ENCODE results near the gene EPB41L4B. TPM values are rescaled to one million over a fixed set of nuclear protein-coding genes. Genes with fewer than 3 reads are reported as not detected.

EPB41L4B gene
- total RNA-seq, 2 donors from 2014 or later, result 0.27 to 1.1 TPM

- DNase-seq (ENCODE audit: low spot score), result no peak
- TF ChIP-seq, protein P1, sequence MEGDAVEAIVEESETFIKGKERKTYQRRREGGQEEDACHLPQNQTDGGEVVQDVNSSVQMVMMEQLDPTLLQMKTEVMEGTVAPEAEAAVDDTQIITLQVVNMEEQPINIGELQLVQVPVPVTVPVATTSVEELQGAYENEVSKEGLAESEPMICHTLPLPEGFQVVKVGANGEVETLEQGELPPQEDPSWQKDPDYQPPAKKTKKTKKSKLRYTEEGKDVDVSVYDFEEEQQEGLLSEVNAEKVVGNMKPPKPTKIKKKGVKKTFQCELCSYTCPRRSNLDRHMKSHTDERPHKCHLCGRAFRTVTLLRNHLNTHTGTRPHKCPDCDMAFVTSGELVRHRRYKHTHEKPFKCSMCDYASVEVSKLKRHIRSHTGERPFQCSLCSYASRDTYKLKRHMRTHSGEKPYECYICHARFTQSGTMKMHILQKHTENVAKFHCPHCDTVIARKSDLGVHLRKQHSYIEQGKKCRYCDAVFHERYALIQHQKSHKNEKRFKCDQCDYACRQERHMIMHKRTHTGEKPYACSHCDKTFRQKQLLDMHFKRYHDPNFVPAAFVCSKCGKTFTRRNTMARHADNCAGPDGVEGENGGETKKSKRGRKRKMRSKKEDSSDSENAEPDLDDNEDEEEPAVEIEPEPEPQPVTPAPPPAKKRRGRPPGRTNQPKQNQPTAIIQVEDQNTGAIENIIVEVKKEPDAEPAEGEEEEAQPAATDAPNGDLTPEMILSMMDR (IDR thresholded peaks at IDR 0.05), result no peak
- H3K4me3 ChIP-seq, result no peak overlapping the region
- H3K27ac ChIP-seq, result no peak overlapping the region
- peaks cover 0 to 21% of the 10 kb centered on the region in 2 donors for H3K4me1 ChIP-seq (ENCODE audit: control insufficient read depth in 1 of 2, low read depth in 2 of 2)
- ATAC-seq (ENCODE audit: insufficient number of reproducible peaks, low FRiP score, low read depth), result no peak
- no peaks in the 10 kb centered on the region for H3K9me3 ChIP-seq
- H3K36me3 ChIP-seq, result no peaks in the 10 kb centered on the region
- no peaks in the 10 kb centered on the region for H3K27me3 ChIP-seq (replicated peaks; ENCODE audit: insufficient read depth)
Measured at GRCh38 chr9:109317311-109317978, 3.4 kb downstream of the EPB41L4B start.

DNA sequence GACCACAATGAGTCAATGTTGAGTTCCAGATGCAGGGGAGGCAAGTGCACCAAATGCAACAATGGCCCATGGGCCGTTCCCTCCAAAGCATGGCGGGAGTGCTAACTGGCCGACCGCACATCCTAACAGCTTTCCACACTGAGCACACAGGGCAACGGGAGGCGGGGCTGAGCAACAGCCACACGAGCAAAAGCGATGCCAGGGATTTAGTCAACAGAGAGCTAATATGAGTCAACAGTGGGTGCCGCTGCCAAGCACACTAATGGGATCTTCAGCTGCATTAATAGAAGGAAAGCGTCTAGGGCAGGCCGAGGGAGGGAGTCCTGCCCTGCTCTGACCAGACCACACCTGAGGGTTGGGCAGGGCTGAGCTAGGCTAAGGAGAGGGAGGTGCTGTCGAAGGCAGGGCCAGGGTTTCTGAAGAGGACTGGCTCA is 4.6 kb downstream of the EPB41L4B start:
- H3K27ac ChIP-seq, result no peak overlapping the region
- peak; percentile 54 for DNase-seq (ENCODE audit: low spot score)

DNA sequence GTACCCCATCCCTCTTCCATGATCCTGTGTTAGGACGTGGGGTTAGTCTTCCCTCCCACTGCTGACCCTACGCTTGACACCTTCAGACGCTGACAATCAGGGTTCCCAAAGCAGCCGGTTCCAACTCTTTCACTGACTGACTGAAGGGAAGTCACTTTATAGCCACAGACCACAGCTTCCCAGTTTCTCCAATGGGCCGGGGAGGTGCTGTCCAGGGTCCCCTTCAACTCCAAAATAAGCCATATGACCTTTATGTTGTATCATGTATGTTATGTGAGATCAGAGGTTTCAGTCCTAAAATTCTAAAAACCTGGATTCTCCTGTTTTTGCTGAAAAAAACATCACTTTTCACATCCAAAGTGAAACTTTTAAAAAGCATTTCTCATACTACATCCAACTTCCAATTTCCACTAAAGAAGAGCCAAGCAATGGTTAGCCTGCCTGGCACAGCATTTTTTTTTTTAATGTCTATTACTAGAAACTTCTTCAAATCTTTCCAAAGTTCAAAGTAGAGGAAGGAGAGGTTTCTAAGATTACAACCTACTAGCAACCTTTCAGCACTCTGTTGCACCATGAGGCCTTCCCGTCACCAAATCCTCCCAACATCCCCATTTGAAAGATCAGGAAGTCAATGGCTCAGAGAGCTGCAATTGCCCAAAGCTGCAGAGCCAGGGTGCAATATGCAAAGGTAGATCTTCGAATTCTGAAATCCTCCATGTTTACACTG is 5.2 kb downstream of the EPB41L4B start:
- Histone ChIP-seq H3K4me1 (ENCODE audit: control insufficient read depth in 1 of 2, low read depth in 2 of 2) (peaks cover 0 to 36% of the 10 kb centered on the region in 2 donors), H3K27me3 (replicated peaks; ENCODE audit: insufficient read depth) (no peaks in the 10 kb centered on the region), H3K36me3 (no peaks in the 10 kb centered on the region), H3K4me3 (no peak overlapping the region), H3K9me3 (no peaks in the 10 kb centered on the region), H3K27ac (no peak overlapping the region)
- ATAC-seq (ENCODE audit: insufficient number of reproducible peaks, low FRiP score, low read depth) (no peak), DNase-seq (ENCODE audit: low spot score) (no peak)
- TF ChIP-seq, protein P1 (IDR thresholded peaks at IDR 0.05), result no peak

More for the DNA sequence above, 4.6 kb downstream of the EPB41L4B start:
- TF ChIP-seq, protein P1 (IDR thresholded peaks at IDR 0.05), result no peak
- H3K4me1 ChIP-seq (ENCODE audit: control insufficient read depth in 1 of 2, low read depth in 2 of 2), result peaks cover 0 to 33% of the 10 kb centered on the region in 2 donors
- no peak for ATAC-seq (ENCODE audit: insufficient number of reproducible peaks, low FRiP score, low read depth)
- no peaks in the 10 kb centered on the region for H3K27me3 ChIP-seq (replicated peaks; ENCODE audit: insufficient read depth)
- no peaks in the 10 kb centered on the region for H3K36me3 ChIP-seq
- H3K9me3 ChIP-seq, result no peaks in the 10 kb centered on the region
- no peak overlapping the region for H3K4me3 ChIP-seq

- Histone ChIP-seq H3K27ac (no peak overlapping the region), H3K36me3 (no peaks in the 10 kb centered on the region), H3K27me3 (replicated peaks; ENCODE audit: insufficient read depth) (no peaks in the 10 kb centered on the region), H3K4me3 (no peak overlapping the region), H3K9me3 (no peaks in the 10 kb centered on the region), H3K4me1 (ENCODE audit: control insufficient read depth in 1 of 2, low read depth in 2 of 2) (peaks cover 0 to 35% of the 10 kb centered on the region in 2 donors)
- DNase-seq (ENCODE audit: low spot score), result no peak
- ATAC-seq (ENCODE audit: insufficient number of reproducible peaks, low FRiP score, low read depth), result no peak
- TF ChIP-seq, protein P1 (IDR thresholded peaks at IDR 0.05), result no peak
Measured at GRCh38 chr9:109314011-109314531, 6.8 kb downstream of the EPB41L4B start.

DNA sequence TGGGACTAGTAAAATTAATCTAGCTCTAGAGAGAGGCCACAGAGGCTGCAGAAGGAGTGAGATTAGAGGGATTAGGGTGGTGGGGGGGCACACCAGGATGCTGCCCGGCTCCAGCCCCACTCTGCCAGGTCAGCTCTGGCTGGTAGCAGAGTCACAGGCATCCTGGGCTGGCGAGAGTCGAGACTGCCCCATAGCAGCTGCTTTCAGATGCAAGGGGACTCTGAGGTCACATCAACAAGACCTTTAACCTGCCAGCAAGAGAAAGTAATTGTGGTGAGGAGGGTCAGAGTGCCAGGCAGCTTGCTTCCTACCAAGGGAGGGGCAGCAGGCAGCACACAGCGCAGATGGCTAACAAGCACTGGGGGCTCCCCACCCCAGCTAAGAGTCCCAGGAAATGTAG is 7.5 kb downstream of the EPB41L4B start:
- no peaks in the 10 kb centered on the region for H3K36me3 ChIP-seq
- DNase-seq (ENCODE audit: low spot score) (no peak), ATAC-seq (ENCODE audit: insufficient number of reproducible peaks, low FRiP score, low read depth) (no peak)
- no peak overlapping the region for H3K4me3 ChIP-seq
- H3K4me1 ChIP-seq (ENCODE audit: control insufficient read depth in 1 of 2, low read depth in 2 of 2), result peaks cover 0 to 35% of the 10 kb centered on the region in 2 donors
- H3K27ac ChIP-seq, result no peak overlapping the region
- no peaks in the 10 kb centered on the region for H3K27me3 ChIP-seq (replicated peaks; ENCODE audit: insufficient read depth)
- TF ChIP-seq, protein P1 (IDR thresholded peaks at IDR 0.05), result no peak
- H3K9me3 ChIP-seq, result no peaks in the 10 kb centered on the region

Data from thoracic aorta (tissue), 2 donors.